ENCODE measurements around the gene LRP1B. TPM values are rescaled to one million over a fixed set of nuclear protein-coding genes. Genes with fewer than 3 reads are reported as not detected.

The LRP1B gene
- polyA plus RNA-seq, 1 of the 3 experiments (the other 2 are of a cell fraction) = 0.28 TPM

GRCh38 chr2:140949932-140950331, 1180.9 kb downstream of the LRP1B start:
- Histone ChIP-seq H3K9ac (no peak overlapping the region), H3K36me3 (replicated peaks in 1 of 2; ENCODE audit: control insufficient read depth in 1 of 2, insufficient read depth in 2 of 2, low read length in 1 of 2) (no peaks in the 10 kb centered on the region), H3K4me3 (ENCODE audit: low read depth in 2 of 2, low read length in 1 of 2) (no peak overlapping the region), H3K27ac (ENCODE audit: low read depth in 2 of 2, low read length in 1 of 2) (no peak overlapping the region), H3K9me2 (no peaks in the 10 kb centered on the region), H3K4me2 (no peak overlapping the region), H3K79me2 (ENCODE audit: insufficient read depth) (no peaks in the 10 kb centered on the region), H3K9me3 (no peaks in the 10 kb centered on the region), H3F3A (replicated peaks; ENCODE audit: insufficient read depth) (no peaks in the 10 kb centered on the region), H3K27me3 (ENCODE audit: insufficient read depth) (no peaks in the 10 kb centered on the region), H3K4me1 (ENCODE audit: control insufficient read depth in 1 of 2, insufficient read depth in 2 of 2, low read depth in 1 of 2, low read length in 1 of 2) (no peaks in the 10 kb centered on the region; a peak in 1 of 4 replicates), H2AFZ (ENCODE audit: low read depth) (no peak overlapping the region), H4K20me1 (ENCODE audit: insufficient read depth) (no peaks in the 10 kb centered on the region)
- DNase-seq = no peak
- CTCF ChIA-PET = no interaction called here
- WGBS (ENCODE audit: low lambda C conversion rate) = no CpG with 5 or more reads among the region's 1 CpG
- POLR2A ChIA-PET = no interaction called here
- TF ChIP-seq GATA2 (CRISPR knock-in tag; IDR thresholded peaks at IDR 0.05) (no peak), POLR2AphosphoS5 (IDR thresholded peaks at IDR 0.05; ENCODE audit: low read depth, low read length) (no peak), NRF1 (IDR thresholded peaks at IDR 0.05; ENCODE audit: low read depth, low read length) (no peak), REST (IDR thresholded peaks at IDR 0.05; ENCODE audit: low read depth, low read length) (no peak), RXRA (IDR thresholded peaks at IDR 0.05; ENCODE audit: borderline replicate concordance, low read depth) (no peak), SIN3A (IDR thresholded peaks at IDR 0.05; ENCODE audit: borderline replicate concordance, low read depth, low read length) (no peak), USF1 (IDR thresholded peaks at IDR 0.05; ENCODE audit: borderline replicate concordance, low read depth) (no peak), FOXM1 (IDR thresholded peaks at IDR 0.05; ENCODE audit: low read depth) (no peak), EZH2phosphoT487 (IDR thresholded peaks at IDR 0.05; ENCODE audit: borderline replicate concordance, low read depth) (no peak), YY1 (IDR thresholded peaks at IDR 0.05; ENCODE audit: low read depth) (no peak), RAD21 (IDR thresholded peaks at IDR 0.05; ENCODE audit: low read length) (no peak), CHD2 (IDR thresholded peaks at IDR 0.05; ENCODE audit: low read length, partially characterized antibody) (no peak), NFIC (IDR thresholded peaks at IDR 0.05; ENCODE audit: borderline replicate concordance) (no peak), TEAD4 (IDR thresholded peaks at IDR 0.05; ENCODE audit: borderline replicate concordance, insufficient read depth) (no peak), JUND (IDR thresholded peaks at IDR 0.05) (no peak), ELF1 (IDR thresholded peaks at IDR 0.05) (no peak), FOSL2 (IDR thresholded peaks at IDR 0.05; ENCODE audit: borderline replicate concordance, low read depth) (no peak)
